Vagina (tissue), 2 donors: ENCODE results near the gene LPO.

Source experiments
- POLR2A ChIP-seq, 2 donors: fragments of 450-650 bp; IDR thresholded peaks; one replicate each; pipeline ENCODE4 v1.6.1; 2017; ENCODE audit warnings: antibody characterized with exemption in 2 of 2, mild to moderate bottlenecking in 2 of 2, moderate library complexity in 2 of 2
- POLR2AphosphoS5 ChIP-seq, 2 donors: sonication (generic); formaldehyde crosslinking; IDR thresholded peaks; one replicate each; pipeline ENCODE4 v1.9.0; 2017; ENCODE audit warnings: antibody characterized with exemption in 2 of 2, mild to moderate bottlenecking in 2 of 2, low read depth in 1 of 2; ENCODE audit not compliant: insufficient read depth in 1 of 2

GRCh38 chr17:58264407-58265103 is 26.2 kb downstream of the LPO start:
- TF ChIP-seq POLR2AphosphoS5 (IDR thresholded peaks at IDR 0.05; ENCODE audit: insufficient read depth in 1 of 2, low read depth in 1 of 2) (no peak), POLR2A (IDR thresholded peaks at IDR 0.05) (no peak)
